Osteoblast (primary cell): ENCODE results near the gene OCA2. TPM values are rescaled to one million over a fixed set of nuclear protein-coding genes. Genes with fewer than 3 reads are reported as not detected.

Experiments used
- DNase-seq: peaks from one replicate; pipeline ENCODE4 v3.0.0; 2011; ENCODE audit warnings: low spot score, mixed read lengths; ENCODE audit not compliant: insufficient read length; ENCODE audit errors: missing footprints
- H2AFZ ChIP-seq: 2 replicates; pipeline ENCODE4 v1.6.0; 2011; ENCODE audit warnings: mild to moderate bottlenecking, low read length
- H3K27ac ChIP-seq: 2 replicates; pipeline ENCODE4 v1.5.1; 2011; ENCODE audit warnings: mild to moderate bottlenecking, low read depth, low read length, moderate library complexity
- H3K27me3 ChIP-seq: 2 replicates; pipeline ENCODE4 v1.6.0; 2012; ENCODE audit warnings: mild to moderate bottlenecking, control low read depth, inconsistent platforms, low read length, moderate library complexity; ENCODE audit not compliant: insufficient read depth
- H3K36me3 ChIP-seq: 2 replicates; pipeline ENCODE4 v1.5.1; 2011; ENCODE audit warnings: mild to moderate bottlenecking, low read length, control low read depth, moderate library complexity; ENCODE audit not compliant: insufficient read depth
- H3K4me1 ChIP-seq: 2 replicates; pipeline ENCODE4 v1.5.1; 2011; ENCODE audit warnings: mild to moderate bottlenecking, low read length, control low read depth, moderate library complexity; ENCODE audit not compliant: insufficient read depth
- H3K4me2 ChIP-seq: 2 replicates; pipeline ENCODE4 v1.6.0; 2011; ENCODE audit warnings: mild to moderate bottlenecking, low read length; ENCODE audit not compliant: insufficient read depth
- H3K4me3 ChIP-seq: fragments of 200-600 bp; sonication (generic); 3 replicates; pipeline ENCODE4 v1.5.1; 2012; ENCODE audit warnings: mild to moderate bottlenecking, low read length, inconsistent platforms; ENCODE audit not compliant: insufficient read depth
- H3K79me2 ChIP-seq: 2 replicates; pipeline ENCODE4 v1.6.0; 2012; ENCODE audit warnings: mild to moderate bottlenecking, low read length, control low read depth, inconsistent platforms; ENCODE audit not compliant: insufficient read depth
- H3K9me3 ChIP-seq: 2 replicates; pipeline ENCODE4 v1.5.1; 2011; ENCODE audit warnings: low read depth, low read length, control low read depth
- H4K20me1 ChIP-seq: 2 replicates; pipeline ENCODE4 v1.6.0; 2012; ENCODE audit warnings: mild to moderate bottlenecking, low read length, control low read depth; ENCODE audit not compliant: insufficient read depth
- total RNA-seq: library from RNA; depleted of rRNA; stranded (reverse); fragments of >200 nt; gene quantifications from 2 replicates; pipeline ENCODE4 v1.2.3, GENCODE V29; 2012
- TF ChIP-seq, protein P1 (sequence below): IDR thresholded peaks from 2 replicates; pipeline ENCODE4 v1.5.1; 2011; ENCODE audit warnings: mild to moderate bottlenecking, low read depth, low read length, moderate library complexity; ENCODE audit errors: extremely low read depth

Gene OCA2
- total RNA-seq, 1 donor: not detected

DNA sequence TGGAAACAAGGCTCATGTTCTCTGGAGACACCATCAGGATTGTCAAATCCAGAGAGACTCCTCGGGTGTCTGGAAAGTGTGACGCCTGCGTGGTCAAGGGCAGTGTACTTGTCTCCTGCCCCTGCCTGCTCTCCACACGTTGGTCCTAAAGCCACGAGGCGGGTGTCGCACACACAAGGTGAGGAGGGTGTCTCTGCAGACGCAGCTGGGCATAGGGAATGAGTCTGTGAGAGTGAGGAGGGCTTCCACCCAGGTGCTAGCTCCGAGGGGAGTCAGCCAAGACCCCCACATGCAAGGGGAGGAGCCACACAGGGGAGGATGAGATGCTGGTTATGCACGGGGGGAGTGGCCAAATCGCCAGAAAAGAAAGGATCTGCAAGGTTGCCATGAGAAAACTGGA is 27.9 kb upstream of the OCA2 start:
- peaks cover 45% of the 10 kb centered on the region for H3K36me3 ChIP-seq
- no peak for DNase-seq
- H3K9me3 ChIP-seq: no peaks in the 10 kb centered on the region
- H3K4me3 ChIP-seq: no peak overlapping the region
- no peak overlapping the region for H3K27ac ChIP-seq
- TF ChIP-seq, protein P1, sequence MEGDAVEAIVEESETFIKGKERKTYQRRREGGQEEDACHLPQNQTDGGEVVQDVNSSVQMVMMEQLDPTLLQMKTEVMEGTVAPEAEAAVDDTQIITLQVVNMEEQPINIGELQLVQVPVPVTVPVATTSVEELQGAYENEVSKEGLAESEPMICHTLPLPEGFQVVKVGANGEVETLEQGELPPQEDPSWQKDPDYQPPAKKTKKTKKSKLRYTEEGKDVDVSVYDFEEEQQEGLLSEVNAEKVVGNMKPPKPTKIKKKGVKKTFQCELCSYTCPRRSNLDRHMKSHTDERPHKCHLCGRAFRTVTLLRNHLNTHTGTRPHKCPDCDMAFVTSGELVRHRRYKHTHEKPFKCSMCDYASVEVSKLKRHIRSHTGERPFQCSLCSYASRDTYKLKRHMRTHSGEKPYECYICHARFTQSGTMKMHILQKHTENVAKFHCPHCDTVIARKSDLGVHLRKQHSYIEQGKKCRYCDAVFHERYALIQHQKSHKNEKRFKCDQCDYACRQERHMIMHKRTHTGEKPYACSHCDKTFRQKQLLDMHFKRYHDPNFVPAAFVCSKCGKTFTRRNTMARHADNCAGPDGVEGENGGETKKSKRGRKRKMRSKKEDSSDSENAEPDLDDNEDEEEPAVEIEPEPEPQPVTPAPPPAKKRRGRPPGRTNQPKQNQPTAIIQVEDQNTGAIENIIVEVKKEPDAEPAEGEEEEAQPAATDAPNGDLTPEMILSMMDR: no peak
- no peaks in the 10 kb centered on the region for H3K27me3 ChIP-seq
- peaks cover 11% of the 10 kb centered on the region for H4K20me1 ChIP-seq
- no peak overlapping the region for H2AFZ ChIP-seq
- H3K79me2 ChIP-seq: peaks cover 3% of the 10 kb centered on the region
- no peak overlapping the region for H3K4me2 ChIP-seq
- H3K4me1 ChIP-seq: peaks cover under 1% of the 10 kb centered on the region

DNA sequence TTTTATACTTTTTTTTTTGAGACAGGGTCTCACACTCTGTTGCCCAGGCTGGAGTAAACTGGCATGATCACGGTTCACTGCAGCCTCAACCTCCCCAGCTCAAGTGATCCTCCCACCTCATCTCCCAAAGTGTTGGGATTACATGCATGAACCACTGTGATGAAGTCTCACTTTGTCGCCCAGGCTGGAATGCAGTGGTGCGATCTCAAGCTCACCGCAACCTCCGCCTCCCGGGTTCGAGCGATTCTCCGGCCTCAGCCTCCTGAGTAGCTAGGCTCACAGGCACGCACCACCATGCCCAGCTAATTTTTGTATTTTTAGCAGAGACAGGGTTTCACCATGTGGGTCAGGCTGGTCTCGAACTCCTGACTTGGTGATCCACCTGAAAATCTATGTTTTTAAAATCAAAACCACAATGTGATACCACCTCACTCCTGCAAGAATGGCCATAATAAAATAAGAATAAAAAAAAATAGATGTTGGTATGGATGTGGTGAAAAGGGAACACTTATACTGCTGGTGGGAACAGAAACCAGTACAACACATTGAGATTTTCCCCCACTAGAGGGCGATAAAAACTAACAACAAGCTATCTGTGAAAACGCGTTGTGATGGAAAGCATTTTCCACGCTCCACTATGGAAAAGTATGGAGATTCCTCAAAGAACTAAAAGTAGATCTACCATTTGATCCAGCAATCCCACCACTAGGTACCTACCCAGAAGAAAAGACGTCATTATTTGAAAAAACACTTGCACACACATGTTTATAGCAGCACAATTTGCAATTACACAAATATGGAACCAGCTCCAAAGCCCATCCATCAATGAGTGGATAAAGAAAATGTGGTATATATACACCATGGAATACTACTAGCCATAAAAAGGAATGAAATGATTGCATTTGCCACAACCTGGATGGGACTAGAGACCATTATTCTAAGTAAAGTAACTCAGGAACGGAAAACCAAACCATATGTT is 26.8 kb upstream of the OCA2 start:
- TF ChIP-seq, protein P1: peak; percentile 69
- peak; percentile 85 for DNase-seq
- H3K36me3 ChIP-seq: peaks cover 44% of the 10 kb centered on the region

DNA sequence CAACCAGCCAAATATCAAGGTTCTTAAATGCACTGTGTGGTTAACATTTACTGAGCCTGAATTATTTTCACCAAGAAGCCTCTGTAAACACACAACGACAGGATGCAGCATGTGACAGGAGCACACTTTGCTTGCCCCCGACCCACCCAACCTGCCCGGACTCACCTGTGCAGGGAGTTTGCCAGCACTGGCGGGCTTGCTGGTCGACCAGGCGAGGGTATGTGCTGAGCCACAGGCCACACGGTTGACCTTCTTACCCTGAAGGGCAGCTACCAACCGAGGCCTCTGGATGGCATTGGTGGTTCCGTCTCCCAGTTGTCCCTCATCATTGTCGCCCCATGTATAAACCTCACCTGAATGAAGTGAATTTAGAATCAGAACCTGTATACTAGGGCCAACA is 25.7 kb upstream of the OCA2 start:
- Histone ChIP-seq H3K27ac (no peak overlapping the region), H3K36me3 (peaks cover 55% of the 10 kb centered on the region), H3K4me2 (no peak overlapping the region), H3K4me3 (no peak overlapping the region), H3K79me2 (peaks cover 3% of the 10 kb centered on the region), H3K9me3 (no peaks in the 10 kb centered on the region), H3K27me3 (no peaks in the 10 kb centered on the region), H4K20me1 (peaks cover 11% of the 10 kb centered on the region), H3K4me1 (no peaks in the 10 kb centered on the region), H2AFZ (no peak overlapping the region)
- DNase-seq: no peak
- TF ChIP-seq, protein P1: no peak

More for the DNA sequence above, 26.8 kb upstream of the OCA2 start:
- Histone ChIP-seq H3K9me3 (no peaks in the 10 kb centered on the region), H3K4me2 (no peak overlapping the region), H3K27ac (no peak overlapping the region), H3K79me2 (peaks cover 3% of the 10 kb centered on the region), H3K27me3 (no peaks in the 10 kb centered on the region), H4K20me1 (peaks cover 11% of the 10 kb centered on the region), H2AFZ (no peak overlapping the region), H3K4me3 (no peak overlapping the region), H3K4me1 (no peaks in the 10 kb centered on the region)

DNA sequence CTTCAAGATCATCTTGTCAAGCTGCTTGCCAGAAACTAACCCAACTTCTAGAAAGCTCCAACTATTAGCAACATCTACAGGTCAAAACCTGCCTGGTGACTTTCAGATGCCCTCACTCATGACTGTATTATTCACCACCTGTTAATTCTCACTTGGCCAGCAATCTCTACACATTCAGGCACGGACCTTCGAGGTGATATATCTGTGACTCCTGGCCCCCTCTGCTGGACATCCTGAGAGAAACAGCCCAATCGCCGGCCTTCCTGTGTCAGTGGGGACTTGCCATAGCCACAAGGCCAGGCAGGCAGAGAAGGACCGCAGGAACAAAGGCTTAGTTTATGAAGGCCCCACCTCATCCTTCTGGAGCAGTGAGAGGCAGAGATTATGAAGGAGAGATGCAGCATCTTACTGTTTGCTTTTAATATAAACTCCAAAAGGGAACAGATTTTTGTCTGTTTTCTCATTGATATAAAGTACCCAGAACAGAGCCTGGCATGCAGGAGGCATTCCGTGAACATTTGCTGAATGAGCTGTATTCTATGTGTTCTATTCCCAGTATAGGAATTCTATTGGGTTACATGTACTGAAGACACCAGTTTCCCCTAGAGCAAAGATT is 24.4 kb upstream of the OCA2 start:
- H3K79me2 ChIP-seq: peaks cover 3% of the 10 kb centered on the region
- H3K4me1 ChIP-seq: no peaks in the 10 kb centered on the region
- H2AFZ ChIP-seq: no peak overlapping the region
- no peak overlapping the region for H3K4me2 ChIP-seq
- H3K4me3 ChIP-seq: no peak overlapping the region
- H3K36me3 ChIP-seq: peaks cover 61% of the 10 kb centered on the region
- H3K27me3 ChIP-seq: no peaks in the 10 kb centered on the region
- TF ChIP-seq, protein P1: peak; percentile 79
- no peak overlapping the region for H3K27ac ChIP-seq
- DNase-seq: peak; percentile 91
- H3K9me3 ChIP-seq: no peaks in the 10 kb centered on the region
- peaks cover 11% of the 10 kb centered on the region for H4K20me1 ChIP-seq
